Medulla oblongata (tissue), 1 donor: ENCODE results near the gene ARHGAP25.
A peak's percentile ranks its signal among the peaks of the same experiment; 100 is the strongest.

ENCODE experiments used
- DNase-seq: peaks from one replicate; pipeline ENCODE4 v3.0.0-alpha.2; 2015; ENCODE audit errors: extremely low spot score

Gene ARHGAP25

DNA sequence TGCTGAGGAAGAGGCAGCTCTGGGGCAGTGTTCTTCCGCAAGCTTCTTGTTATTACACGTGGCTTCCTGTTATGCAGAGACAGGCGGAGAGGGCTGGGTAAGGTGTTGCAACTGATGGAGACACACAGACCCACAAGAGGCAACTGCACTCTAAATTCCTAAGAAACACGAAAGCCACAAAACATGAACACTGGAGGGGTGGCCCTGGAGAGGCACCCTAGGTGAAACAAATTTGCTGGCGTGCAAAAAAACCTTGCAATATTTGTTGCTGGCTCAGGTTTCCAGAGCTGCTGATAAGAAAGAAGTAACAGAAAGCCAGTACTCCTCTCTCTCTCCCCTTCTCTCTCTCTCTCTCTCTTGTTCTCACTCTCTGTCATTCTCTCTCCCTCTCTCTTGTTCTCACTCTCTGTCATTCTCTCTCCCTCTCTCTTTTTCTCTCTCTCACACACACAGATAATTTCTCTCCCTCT is 31.8 kb downstream of the ARHGAP25 start:
- DNase-seq, result peak; percentile 59

DNA sequence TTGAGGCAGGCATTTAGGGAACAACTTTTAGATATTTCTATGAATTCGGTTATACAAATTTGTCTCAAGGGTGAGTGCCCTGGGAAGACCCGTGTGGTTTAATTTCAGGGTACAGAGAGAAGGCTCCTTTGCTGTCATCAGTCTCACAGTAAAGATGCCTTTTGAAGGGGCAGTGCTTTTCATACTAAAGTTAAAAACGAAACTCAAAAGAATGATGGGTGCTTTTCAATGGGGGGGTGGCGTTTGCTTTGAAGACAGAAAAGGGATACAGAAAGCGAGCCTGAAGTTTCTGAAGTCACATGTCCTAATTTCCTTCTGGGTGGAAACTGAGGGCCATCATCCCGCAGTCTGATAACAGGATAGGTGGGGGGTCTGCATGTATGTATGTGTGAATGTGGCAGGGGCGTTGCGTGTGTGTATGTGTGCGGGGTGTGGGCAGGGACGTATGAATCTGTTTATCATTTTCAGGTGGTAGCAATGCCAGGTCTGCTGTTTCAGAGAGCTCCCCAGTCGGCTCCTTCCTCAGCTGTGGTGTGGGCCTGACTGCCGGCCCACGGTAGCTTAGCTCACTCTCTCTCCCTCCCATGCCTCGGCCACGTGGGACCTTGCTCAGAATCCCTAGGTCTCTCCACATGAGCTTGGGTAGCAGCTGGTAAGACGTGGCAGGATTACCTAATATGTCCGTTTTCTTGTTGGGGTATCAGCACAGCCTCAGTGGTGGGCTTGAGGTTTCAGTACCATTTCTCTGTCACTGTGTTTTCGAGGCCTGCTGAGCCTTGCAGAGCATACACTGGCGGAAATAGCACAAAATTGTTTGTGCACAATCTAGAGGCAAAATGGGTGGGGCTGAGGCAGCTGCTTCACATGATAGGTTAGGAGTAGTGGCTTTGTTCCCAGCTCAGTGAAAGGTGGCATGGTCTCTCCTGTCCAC is 32.7 kb downstream of the ARHGAP25 start:
- no peak for DNase-seq

DNA sequence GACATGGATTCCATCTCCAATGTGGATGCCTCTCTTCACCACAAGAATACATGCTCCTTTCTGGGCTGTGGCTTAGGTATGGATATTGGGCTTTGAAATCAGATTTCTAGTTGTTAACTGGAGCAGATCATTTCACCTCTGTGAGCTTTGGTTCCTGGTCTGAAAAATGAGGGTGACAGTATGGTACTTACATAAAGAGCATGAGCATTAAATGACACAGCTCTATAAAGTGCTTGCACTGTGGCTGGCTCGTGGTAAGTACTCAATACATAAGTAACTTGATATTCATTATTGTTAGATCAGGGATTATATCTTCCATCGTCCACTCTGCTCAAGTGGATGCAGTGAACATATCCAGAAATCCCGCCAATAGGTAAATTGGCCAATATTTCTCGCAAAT is 33.4 kb downstream of the ARHGAP25 start:
- no peak for DNase-seq

DNA sequence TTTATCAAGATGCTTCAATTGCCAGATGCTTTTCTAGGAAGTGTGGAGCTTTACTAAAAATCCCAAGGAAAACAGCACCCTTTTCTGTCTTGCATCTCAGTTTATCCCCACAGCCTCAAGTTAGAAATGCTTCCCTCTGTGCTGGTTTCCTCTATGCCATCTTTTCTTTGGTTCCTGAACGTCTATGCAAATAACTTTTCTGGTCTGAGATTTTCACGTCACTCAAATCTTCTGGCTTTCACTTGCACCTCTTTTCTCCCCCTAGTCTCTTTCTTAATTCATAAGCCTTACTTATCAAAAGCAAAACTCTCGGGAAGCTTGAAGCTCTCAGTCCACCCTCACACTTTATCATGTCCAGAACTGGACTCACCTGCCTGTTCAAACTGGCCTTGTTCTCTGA is 33.9 kb downstream of the ARHGAP25 start:
- DNase-seq, result no peak

DNA sequence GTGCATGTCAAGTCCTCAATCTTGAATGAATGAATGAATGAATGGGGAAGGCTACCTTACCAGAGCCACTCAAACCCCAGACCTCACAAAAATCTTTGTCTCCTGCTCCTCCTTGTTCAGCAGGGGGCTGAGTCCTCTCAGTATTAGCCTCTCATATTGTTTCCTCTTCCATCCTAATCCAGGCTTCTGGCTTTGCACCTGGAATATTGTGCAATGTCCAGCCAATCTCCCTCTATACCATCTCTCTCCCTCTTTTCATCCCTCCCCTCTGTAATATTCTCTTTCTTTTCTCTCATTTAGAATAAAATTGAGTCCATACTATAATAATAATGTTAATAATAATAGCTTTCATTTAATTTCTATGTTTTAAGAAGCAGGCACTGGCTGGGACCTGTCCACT is 34.3 kb downstream of the ARHGAP25 start:
- DNase-seq, result no peak

DNA sequence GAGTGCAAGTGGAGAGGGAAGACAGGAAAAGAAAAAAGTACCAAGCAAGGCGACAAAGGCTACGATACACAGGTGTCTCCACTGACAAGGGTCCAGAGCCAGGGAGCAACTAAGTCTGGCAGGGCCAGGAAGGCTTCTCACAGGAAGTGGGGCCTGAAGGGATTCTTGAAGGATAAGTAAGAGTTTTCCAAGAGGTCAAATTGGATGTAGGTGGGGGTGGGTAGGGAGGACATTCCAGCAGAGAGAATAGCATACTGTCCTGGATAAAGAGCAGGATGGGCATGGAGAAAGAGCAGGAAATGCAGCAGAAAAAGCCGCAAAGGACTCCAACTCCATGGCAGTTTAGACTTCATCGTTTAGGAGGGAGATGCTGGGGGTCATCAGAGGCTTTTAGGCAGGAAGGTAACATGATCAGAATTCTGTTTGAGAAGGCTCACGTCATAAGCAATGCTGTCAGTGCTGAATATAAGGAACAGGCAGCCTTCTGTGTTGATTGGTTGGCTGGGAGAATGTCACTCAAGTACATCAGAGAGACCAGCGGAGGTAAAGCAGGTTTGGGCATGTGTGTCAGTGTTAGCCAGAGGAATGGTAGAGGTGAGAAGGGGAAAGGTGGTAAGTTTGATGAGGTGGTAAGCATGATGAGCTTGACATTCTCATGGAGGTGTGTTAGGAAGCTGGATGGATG is 35.1 kb downstream of the ARHGAP25 start:
- no peak for DNase-seq

DNA sequence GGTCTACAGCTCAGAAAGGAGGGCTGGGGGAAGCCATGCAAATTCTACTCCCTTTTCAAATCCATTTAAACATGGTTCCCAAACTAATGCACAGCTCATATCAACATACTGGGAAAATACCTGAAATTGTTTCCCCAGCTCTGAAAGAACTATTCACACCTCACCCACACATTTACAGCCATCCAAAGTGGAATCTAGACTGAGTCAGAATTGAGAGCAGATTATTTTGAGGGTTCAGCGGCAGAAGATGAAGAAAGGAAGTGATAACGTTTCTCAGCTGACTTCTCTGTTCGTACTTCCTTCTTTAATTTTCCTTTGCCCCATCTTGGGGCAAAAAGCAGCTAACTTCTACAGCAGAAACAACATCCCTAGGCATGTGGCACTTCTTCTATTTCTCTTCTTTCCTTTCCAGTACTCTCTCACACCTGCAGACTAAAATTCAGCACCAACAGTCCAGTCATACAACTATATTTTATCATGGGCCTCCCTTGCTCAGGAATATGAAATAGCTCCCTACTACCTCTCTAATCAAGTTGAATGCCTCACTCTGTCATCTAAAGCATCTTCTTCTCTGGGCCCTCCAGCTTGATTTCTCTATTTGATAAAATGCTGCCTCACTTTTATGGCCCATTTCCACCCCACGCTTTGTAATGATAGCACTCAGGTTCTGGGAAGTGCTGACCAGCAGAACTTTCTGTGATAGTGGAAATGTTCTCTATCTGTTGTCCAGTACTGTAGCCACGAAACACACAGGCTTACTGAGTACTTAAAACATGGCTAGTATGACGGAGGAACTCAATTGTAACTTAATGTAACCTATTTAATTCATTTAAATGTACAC is 35.9 kb downstream of the ARHGAP25 start:
- DNase-seq, result peak; percentile 73

DNA sequence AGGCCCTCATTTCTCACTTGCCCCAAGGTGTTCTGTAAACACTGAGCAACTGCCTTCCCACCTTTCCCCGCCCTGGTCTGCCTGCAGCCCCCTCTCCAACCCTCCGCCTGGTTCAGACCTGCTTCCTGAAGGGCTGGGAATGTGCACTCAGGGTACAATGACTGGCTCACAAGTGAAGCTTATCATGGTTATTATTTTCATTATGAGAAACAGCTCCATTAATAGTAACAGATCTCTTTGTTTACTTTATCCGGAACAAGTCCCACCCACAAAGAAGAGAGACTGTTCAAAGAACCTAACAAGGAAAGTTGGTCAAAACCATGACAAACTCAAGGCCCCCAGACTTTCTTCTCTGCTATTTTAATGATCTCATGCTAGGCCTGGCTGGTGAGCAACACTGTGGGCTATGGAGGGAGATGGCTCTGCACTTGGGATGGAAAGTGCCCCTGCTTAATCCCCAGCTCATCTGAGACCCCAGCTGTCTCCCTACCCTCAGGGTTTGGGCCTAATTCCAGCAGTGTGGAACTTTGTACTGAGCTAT is 36.7 kb downstream of the ARHGAP25 start:
- DNase-seq, result no peak

DNA sequence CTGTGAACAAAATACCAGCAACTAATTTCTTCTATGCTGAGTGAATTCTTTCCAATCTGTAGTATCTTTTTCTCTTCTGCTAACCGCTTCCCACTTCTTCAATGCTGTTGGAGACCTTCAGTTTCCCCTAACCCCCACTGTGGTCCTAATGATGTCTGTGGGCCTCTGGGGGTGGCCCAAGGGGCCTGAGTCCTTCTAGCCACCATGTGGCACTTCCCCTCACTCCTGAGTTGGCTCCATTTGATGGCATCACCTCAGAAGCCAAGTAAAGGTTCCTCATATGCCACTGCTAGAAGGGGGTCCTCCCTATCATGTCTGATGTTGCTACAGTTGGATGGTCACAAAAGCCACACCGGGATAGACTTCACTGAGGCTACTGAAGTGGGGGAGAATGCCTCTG is 37.5 kb downstream of the ARHGAP25 start:
- DNase-seq, result no peak

DNA sequence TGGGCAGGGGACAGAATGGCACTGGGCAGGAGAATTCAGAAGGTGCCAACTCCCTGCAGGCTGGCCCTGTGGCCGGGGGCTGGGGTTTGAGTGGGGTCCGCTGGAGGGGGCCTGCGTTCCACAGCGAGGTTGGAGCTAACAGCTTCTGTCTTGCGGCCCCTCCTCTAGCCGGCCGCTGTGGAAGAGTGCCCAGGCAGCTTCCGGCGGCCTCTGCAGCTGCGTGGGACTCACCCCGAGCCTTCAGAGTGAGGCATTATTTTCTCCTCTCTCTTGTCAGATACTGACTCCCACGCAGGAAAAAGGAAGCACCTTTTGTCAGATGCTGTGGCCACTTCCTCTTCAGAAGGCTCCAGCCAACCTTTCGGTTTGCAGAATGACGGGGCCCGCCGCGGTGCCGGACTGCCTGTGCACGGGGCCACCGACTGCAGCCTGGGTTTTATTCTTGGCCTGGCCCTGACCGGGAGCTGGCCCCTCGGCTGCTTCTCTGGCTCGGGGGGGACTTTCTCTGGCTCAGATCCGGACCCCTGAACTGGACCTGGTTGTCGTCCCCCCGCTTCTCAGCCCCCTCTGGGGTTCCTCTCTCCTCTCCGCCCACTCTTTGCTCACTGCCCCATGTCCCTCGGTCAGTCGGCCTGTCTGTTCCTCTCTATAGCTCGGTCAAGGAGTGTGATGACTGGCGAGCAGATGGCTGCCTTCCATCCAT is 40.1 kb downstream of the ARHGAP25 start:
- DNase-seq, result peak; percentile 83

DNA sequence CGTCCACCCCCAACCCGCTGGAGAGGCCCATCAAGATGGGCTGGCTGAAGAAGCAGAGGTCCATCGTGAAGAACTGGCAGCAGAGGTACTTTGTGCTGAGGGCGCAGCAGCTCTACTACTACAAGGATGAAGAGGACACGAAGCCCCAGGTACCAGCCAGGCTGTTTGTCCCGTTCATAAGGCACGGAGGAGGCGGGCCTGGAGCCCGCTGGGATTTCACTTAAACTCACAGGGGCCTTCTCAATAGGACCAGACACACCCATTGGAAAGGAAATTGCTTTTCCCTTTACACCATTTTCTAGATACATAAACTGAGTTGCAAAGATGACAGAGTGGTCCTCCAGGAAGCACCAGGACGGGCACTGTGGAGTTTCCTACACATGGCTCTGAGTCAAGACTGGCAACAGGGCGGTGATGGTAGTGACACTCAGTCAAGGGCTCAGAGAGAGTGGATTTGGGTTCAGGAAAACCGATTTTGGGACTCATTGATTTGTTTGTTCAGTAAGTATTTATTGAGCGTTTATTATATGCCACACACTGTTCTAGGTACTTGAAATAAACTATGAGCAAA is 40.7 kb downstream of the ARHGAP25 start:
- DNase-seq, result no peak

DNA sequence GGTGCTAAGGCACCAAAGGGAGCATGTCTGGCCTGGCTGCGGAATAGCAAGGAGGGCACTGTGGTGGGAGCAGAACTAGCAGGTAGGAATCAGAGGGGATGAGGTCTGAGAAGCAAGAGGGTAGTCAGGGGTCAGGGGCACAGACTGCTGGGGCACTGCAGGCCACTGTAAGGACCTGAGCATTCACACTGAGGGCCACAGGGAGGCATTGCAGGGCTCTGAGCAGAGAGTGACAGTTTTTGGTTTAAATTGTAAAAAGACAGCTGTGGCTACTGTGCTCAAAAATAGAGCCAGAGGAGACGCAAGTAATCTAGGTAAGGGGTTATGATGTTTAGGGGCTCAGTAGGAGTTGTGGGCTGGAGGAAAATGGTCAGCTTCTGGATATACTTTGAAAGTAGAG is 41.5 kb downstream of the ARHGAP25 start:
- DNase-seq, result no peak

DNA sequence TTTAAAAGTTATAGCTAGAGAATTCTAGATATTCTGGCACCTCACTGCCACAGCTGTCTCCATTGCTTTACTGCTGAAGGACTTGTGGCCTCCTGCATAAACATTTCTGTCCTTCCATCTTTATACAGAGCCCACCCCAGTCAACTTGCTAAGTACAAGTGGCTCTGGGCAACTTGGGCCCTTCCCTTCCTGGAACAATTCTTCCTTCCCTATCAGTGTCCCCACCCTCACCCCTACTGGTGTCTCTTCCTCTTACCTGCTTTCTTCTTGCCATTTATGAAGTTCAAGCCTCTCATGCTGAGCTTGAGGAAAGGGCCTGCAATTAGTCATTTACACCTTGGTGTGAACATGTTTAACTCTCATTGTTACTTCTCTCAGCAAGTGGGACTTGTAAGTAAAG is 45.0 kb downstream of the ARHGAP25 start:
- no peak for DNase-seq

DNA sequence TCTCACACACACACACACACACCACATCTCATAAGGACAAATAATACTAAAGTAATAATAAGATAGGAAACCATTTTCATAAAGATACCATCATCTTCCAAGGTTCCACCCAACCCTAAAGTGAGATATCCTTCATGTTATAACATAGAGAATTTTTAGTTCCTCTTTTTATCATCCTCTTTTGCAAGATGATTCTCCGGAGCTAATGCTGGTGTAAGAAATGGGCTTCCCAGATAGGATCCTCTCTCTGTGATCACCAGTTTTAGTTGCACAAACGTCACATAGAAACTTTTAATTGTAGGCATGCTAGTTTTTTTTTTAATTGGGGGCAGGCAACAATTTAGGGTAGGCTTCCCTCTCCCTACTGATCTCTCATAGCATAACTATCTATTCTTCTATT is 49.6 kb downstream of the ARHGAP25 start:
- no peak for DNase-seq

DNA sequence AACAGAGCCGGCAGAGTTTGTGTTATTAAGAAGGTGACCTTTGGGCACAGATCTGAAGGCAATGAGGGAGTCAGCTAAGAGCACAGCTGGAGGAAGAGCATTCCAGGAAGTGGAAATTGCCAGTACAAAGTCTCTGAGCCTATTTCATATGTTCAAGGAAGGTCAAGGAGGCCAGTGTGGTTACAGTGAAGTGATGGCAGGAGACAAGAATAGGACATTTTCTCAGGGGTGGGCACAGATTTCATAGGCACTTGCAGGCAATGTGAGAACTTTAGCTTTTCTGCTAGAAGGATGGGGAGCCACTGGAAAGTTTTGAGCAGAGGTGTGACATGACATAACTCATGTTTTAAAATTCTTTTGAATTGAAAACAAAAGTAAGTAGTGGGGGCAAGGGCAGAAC is 50.3 kb downstream of the ARHGAP25 start:
- no peak for DNase-seq

DNA sequence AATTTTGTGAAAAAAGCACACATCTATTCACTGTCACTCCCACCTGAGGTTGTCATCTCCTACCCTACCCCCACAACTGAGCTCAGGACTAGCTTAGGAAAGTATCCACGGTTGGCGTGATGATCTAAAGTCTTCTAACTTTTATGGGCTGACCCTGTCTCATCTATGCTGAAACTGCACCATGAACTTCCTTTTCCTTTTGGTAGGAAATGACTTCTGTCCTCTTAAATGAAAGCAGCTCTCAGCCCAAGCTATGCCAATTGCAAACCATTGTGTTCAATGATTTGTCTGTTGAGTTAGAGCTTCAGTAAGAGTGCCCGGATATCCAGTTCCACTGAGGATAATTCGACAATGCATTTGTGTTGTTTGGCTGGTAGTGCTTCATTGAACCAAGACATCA is 52.7 kb downstream of the ARHGAP25 start:
- no peak for DNase-seq

DNA sequence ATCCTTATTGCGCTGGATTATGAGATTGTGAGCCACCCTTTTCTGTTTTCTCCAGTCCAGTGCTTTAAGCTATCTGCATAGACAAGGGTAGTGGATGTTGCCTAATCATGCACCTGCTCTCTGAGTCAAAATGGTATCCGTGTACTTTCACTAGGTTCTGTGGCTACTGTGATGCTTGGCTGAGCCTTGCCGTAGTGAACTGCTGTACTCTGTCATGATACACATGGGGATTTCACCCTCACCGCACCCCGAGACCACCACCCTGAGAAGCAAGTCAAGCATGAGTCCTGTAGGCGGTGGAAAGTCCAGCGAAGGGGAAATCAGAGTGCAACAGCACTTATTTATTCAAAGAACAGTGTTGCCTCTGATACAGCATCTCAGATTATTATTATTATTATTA is 55.0 kb downstream of the ARHGAP25 start:
- no peak for DNase-seq

DNA sequence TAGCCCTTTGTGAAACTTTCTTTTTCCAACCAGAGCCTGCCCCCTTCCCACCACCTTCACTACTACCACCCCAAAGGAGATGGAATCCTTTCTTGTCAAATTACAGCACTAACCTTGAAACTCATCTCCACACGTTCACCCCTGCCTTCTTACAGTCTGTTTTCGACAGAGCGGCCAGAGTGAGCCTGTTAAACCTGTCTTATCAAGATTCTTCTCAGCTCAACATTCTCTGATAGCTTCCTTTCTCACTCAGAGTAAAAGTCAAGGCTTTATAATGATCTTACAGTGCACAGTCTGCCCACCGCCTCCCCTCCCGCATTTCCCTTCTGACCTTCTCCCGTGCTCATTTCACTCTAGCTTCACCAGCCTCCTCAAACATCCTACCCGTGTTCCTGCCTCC is 56.0 kb downstream of the ARHGAP25 start:
- DNase-seq, result no peak

DNA sequence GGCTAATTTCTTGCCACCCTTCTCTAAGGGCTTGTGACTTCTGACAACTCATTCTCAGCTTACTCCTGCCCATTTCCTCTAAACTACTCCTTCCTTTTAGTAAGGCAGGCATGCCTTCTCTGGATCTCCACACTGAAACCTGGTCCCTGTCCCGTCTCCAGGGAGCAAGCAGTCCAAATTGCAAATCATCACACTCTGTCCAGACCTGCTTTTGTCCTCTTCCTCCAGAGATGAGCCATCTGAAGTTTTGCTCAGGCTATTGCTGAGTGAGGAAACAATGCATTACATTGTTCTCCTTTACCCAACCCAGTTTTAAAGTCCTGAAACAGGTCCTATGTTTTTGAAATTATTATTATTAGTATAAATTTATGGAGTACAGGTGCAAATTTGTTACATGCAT is 57.3 kb downstream of the ARHGAP25 start:
- no peak for DNase-seq

DNA sequence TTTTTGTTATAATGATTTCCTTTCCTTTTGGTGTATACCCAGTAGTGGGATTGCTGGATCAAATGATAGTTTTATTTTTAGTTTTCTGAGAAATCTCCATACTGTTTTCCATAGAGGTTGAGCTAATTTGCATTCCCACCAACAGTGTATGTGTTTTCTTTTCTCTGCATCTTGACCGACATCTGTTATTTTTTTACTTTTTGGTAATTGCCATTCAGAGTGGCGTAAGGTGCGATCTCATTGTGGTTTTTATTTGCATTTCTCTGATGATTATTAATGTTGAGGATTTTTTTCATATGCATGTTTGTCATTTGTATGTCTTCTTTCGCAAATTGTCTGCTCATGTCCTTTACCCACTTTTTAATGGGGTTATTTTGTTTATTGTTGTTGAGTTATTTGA is 58.1 kb downstream of the ARHGAP25 start:
- no peak for DNase-seq
